OCI-LY1 (cell line): Measurements from ENCODE around the gene ANKS6.

ENCODE experiments used
- CTCF ChIP-seq: fragments of 200-600 bp; sonication (generic), shearing (Covaris generic); IDR thresholded peaks from 2 replicates; pipeline ENCODE4 v1.5.1; 2017; ENCODE audit warnings: mild to moderate bottlenecking, antibody characterized with exemption, low read length, moderate library complexity, mixed read lengths
- EZH2 ChIP-seq: fragments of 200-600 bp; sonication (generic), shearing (Covaris generic); IDR thresholded peaks from 2 replicates; pipeline ENCODE4 v1.8.0; 2017; ENCODE audit warnings: borderline replicate concordance, mixed run types, mild to moderate bottlenecking, antibody characterized with exemption, low read length, moderate library complexity, mixed read lengths

GRCh38 chr9:98767196-98767595 lies 29.2 kb downstream of the ANKS6 start:
- no peak for TF ChIP-seq CTCF
- no peak for TF ChIP-seq EZH2
